ENCODE data around the gene TCF4.

DNA sequence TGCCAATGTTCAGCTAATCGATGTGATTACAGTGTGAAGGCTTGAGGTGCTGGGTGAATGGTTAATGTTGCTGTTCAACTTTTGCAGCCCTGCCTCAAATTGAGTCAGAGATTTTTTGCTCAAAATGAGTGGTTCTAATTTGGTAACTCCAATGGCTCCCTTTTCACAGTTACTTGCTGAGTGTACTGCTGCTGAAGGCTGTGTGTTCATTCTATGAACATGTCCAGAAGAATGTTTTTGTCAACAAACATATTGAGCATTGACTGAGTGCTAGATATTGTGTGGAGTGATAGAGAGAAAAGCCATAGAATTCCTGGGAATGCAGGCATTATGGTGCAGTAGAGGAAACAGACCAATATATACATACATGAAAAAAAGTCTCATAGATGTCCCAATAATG is 39.0 kb upstream of the TCF4 start:
- TF ChIP-seq, protein P1, sequence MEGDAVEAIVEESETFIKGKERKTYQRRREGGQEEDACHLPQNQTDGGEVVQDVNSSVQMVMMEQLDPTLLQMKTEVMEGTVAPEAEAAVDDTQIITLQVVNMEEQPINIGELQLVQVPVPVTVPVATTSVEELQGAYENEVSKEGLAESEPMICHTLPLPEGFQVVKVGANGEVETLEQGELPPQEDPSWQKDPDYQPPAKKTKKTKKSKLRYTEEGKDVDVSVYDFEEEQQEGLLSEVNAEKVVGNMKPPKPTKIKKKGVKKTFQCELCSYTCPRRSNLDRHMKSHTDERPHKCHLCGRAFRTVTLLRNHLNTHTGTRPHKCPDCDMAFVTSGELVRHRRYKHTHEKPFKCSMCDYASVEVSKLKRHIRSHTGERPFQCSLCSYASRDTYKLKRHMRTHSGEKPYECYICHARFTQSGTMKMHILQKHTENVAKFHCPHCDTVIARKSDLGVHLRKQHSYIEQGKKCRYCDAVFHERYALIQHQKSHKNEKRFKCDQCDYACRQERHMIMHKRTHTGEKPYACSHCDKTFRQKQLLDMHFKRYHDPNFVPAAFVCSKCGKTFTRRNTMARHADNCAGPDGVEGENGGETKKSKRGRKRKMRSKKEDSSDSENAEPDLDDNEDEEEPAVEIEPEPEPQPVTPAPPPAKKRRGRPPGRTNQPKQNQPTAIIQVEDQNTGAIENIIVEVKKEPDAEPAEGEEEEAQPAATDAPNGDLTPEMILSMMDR (IDR thresholded peaks at IDR 0.05; ENCODE audit: insufficient read depth, low read length): no peak
- TF ChIP-seq GABPA (IDR thresholded peaks at IDR 0.05; ENCODE audit: low read depth): no peak
- TF ChIP-seq, protein P2, sequence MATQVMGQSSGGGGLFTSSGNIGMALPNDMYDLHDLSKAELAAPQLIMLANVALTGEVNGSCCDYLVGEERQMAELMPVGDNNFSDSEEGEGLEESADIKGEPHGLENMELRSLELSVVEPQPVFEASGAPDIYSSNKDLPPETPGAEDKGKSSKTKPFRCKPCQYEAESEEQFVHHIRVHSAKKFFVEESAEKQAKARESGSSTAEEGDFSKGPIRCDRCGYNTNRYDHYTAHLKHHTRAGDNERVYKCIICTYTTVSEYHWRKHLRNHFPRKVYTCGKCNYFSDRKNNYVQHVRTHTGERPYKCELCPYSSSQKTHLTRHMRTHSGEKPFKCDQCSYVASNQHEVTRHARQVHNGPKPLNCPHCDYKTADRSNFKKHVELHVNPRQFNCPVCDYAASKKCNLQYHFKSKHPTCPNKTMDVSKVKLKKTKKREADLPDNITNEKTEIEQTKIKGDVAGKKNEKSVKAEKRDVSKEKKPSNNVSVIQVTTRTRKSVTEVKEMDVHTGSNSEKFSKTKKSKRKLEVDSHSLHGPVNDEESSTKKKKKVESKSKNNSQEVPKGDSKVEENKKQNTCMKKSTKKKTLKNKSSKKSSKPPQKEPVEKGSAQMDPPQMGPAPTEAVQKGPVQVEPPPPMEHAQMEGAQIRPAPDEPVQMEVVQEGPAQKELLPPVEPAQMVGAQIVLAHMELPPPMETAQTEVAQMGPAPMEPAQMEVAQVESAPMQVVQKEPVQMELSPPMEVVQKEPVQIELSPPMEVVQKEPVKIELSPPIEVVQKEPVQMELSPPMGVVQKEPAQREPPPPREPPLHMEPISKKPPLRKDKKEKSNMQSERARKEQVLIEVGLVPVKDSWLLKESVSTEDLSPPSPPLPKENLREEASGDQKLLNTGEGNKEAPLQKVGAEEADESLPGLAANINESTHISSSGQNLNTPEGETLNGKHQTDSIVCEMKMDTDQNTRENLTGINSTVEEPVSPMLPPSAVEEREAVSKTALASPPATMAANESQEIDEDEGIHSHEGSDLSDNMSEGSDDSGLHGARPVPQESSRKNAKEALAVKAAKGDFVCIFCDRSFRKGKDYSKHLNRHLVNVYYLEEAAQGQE (IDR thresholded peaks at IDR 0.05; ENCODE audit: insufficient replicate concordance, low read depth): no peak

Data from HL-60 (cell line).